Measurements from ENCODE around the gene RERE.

The RERE gene

DNA sequence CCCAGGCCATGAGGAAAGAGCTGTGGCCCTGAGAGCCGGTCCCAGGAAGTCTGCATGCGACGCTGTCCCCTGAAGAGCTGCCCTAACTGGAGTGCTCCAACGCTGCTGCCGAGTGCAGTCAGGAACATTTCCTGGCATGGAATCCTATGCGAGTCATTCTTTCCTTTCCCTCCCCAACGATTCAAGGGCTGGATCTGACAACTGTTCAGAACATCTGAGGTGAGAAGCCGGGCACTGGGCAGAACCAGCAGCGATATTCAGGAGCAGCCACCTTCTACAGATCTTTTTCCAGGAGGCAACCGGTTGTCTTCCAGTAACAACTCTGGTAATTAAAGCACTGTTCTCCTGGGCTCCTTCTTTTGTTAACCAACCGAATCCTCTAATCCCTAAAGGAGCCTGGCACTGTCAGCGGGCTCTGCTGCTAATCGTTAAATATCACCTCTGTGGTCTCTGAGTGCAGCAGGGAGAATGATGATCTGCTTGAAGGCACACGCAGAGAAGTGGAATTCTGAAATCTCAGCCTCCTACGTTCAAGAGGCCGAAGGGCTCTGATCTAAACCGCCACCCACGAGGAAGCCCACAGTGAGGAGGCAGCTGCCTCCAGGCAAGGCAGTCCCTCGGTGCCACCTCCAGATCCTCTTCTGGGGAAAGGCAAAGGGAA is 443.7 kb downstream of the RERE start:
- peak overlapping the region; percentile 20; the same call in 1 of the 2 replicates for H3K4me3 ChIP-seq (ENCODE audit: low read depth, low read length)
- ChIA-PET CTCF (interaction anchor here (0.7 to 2.4 kb wide), 12 partner anchors 8 to 475 kb away, joined by 3 to 10 read pairs (median 4); no protein-coding TSS in a partner anchor), POLR2A (interaction anchor here (1.6 kb wide), 1 partner anchor 24 kb away, joined by 5 read pairs; no protein-coding TSS in a partner anchor)
- DNase-seq (ENCODE audit: low read depth, low spot score), result peak; percentile 49
- TF ChIP-seq, protein P1, sequence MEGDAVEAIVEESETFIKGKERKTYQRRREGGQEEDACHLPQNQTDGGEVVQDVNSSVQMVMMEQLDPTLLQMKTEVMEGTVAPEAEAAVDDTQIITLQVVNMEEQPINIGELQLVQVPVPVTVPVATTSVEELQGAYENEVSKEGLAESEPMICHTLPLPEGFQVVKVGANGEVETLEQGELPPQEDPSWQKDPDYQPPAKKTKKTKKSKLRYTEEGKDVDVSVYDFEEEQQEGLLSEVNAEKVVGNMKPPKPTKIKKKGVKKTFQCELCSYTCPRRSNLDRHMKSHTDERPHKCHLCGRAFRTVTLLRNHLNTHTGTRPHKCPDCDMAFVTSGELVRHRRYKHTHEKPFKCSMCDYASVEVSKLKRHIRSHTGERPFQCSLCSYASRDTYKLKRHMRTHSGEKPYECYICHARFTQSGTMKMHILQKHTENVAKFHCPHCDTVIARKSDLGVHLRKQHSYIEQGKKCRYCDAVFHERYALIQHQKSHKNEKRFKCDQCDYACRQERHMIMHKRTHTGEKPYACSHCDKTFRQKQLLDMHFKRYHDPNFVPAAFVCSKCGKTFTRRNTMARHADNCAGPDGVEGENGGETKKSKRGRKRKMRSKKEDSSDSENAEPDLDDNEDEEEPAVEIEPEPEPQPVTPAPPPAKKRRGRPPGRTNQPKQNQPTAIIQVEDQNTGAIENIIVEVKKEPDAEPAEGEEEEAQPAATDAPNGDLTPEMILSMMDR (IDR thresholded peaks at IDR 0.05; ENCODE audit: insufficient read depth, low read length, missing control alignments), result no peak

DNA sequence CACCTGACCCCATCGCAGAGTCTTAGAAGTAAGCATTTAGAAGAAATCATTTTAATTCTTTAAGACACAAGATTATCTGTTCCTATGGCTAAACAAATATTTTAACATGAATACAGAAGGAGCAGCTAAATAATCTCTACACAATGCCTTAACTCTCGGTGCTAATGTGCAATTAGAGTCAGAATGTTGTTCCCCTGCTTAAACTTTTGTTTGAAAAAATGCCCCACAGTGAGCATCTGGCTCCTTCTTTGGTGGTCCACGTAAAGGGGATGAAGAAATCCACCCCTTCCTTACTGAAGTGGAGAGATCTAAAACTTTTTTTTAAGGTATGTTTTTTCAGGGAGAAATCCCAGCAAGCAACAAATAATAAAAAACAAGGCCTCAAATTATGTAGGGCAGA is 444.3 kb downstream of the RERE start:
- ChIA-PET CTCF (interaction anchor here (0.6 to 2.4 kb wide), 5 partner anchors 8 to 405 kb away, joined by 3 to 10 read pairs (median 3); no protein-coding TSS in a partner anchor), POLR2A (interaction anchor here (1.6 kb wide), 1 partner anchor 24 kb away, joined by 5 read pairs; no protein-coding TSS in a partner anchor)

DNA sequence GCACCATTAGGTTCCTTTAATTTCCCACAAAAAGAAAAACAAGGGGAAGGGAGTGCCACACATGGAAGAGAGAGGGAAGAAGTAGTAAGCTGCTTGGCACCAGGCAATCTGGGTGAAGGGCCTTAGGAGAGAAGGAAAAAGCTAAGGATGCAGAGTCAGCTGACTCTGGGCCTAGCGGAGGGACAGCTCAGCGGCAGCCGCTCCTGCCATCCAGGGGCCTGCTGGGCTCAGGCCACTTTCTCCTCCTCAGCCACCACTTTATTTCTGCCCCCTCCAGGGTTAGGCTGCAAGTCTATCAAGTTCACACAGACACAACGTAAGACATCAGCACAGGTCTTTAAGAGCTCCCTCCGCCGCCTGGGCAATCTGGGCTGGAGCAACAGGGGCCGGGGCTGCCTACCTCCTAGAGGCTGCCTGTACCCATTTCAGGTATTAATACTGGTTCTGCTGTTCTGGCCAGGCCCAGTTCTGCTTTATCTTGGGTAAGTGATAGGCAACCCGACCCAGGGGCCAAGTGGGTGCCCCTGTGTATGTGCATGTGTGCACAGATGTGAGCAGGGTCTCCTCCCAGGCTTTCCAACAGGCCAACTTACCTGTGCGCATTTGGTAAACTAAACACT is 446.0 kb downstream of the RERE start:
- no peak overlapping the region for H3K4me3 ChIP-seq (ENCODE audit: low read depth, low read length)
- CTCF ChIA-PET, result interaction anchor here (0.7 to 2.2 kb wide), 10 partner anchors 9 to 396 kb away, joined by 3 to 10 read pairs (median 4); no protein-coding TSS in a partner anchor
- POLR2A ChIA-PET, result interaction anchor here (0.6 to 1.4 kb wide), 3 partner anchors 13 to 107 kb away, joined by 3 to 4 read pairs (median 3); no protein-coding TSS in a partner anchor
- no peak for DNase-seq (ENCODE audit: low read depth, low spot score)
- TF ChIP-seq, protein P1 (IDR thresholded peaks at IDR 0.05; ENCODE audit: insufficient read depth, low read length, missing control alignments), result no peak

More for the DNA sequence above, 444.3 kb downstream of the RERE start:
- DNase-seq (ENCODE audit: low read depth, low spot score), result no peak
- TF ChIP-seq, protein P1 (IDR thresholded peaks at IDR 0.05; ENCODE audit: insufficient read depth, low read length, missing control alignments), result no peak
- H3K4me3 ChIP-seq (ENCODE audit: low read depth, low read length), result no peak overlapping the region

DNA sequence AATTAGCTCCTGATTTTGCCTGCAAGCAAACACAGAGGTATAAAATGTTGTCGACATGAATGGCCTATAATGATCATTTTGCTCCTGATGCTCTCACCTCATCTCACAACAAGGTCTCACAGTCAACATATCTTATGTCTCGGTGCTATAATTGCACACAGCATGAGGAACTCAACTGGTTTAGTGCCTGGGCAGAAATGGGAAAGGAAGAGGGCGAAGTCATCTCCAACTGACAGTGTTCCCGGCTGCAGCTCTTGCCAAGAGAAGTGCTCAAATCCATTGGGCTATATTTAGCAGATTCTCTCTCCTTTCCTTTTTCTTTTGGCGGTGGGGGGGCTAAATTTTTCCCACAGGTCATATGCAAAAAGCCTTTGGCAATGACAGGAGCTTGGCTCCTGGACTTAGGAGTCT is 446.5 kb downstream of the RERE start:
- ChIA-PET CTCF (interaction anchor here (0.7 to 2.2 kb wide), 12 partner anchors 9 to 396 kb away, joined by 3 to 10 read pairs (median 4); no protein-coding TSS in a partner anchor), POLR2A (interaction anchor here (0.6 to 1.4 kb wide), 2 partner anchors 25 to 107 kb away, joined by 3 to 4 read pairs; no protein-coding TSS in a partner anchor)
- DNase-seq (ENCODE audit: low read depth, low spot score), result no peak
- TF ChIP-seq, protein P1 (IDR thresholded peaks at IDR 0.05; ENCODE audit: insufficient read depth, low read length, missing control alignments), result no peak
- H3K4me3 ChIP-seq (ENCODE audit: low read depth, low read length), result no peak overlapping the region

DNA sequence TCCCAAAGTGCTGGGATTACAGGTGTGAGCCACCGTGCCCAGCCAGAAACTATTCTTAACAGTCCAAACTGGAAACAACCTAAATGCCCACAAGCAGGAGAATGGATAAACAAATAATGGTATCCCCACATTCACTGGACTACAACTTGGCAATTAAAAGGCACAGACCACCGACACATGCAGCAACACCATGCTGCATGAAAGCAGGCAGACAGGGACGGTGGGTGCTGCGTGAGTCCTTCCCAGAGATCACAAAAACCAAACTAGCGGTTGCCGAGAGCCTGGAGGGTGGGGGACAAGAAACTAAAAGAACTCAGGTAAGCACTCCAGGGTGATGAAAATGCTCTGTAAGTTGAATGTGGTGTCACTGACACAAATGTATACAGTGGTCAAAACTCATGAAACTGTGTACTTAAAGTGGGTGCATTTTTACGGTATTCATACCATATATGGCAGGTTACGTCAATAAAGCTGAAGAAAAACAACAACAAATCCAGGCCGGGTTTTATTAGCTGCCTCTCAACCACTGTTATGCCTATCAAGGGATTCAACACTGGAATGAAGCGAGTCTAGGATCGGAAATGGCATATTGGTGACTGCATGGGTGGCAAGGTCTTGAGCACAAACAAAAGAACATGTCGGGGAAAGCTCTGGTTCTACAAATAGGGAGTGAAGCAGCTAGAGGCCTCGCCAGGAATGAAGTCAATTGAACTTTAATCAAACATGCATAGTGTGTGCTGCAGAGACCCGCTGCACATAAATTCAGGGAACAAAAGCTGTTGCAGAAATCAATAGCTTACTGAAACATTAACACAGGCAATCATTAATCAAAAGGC is 447.2 kb downstream of the RERE start:
- no peak for DNase-seq (ENCODE audit: low read depth, low spot score)
- TF ChIP-seq, protein P1 (IDR thresholded peaks at IDR 0.05; ENCODE audit: insufficient read depth, low read length, missing control alignments), result no peak
- no peak overlapping the region for H3K4me3 ChIP-seq (ENCODE audit: low read depth, low read length)
- ChIA-PET CTCF (interaction anchor here (0.7 to 2.2 kb wide), 11 partner anchors 10 to 395 kb away, joined by 3 to 10 read pairs (median 4); no protein-coding TSS in a partner anchor), POLR2A (interaction anchor here (1.4 kb wide), 1 partner anchor 26 kb away, joined by 4 read pairs; no protein-coding TSS in a partner anchor)

Data from AG04449 (cell line).